Stimulated activated CD4-positive, alpha-beta T cell treated with anti-CD3 and anti-CD28 coated beads, TNF-alpha, amount 100 ng/mL, for 4 hours (primary cell): Measurements from ENCODE around the gene REV3L.
"Not testable (repeated sequence)": the region's sequence is repeated elsewhere in the genome, so short reads cannot be mapped to it uniquely, and the experiment has no call there.

Source experiments
- DNase-seq, 3 experiments: peaks; one replicate each; pipeline ENCODE4 v3.0.0-alpha.2; 2020; ENCODE audit warnings: low read depth in 3 of 3

Gene REV3L

GRCh38 chr6:111379302-111379701 is 103.7 kb downstream of the REV3L start:
- no peak for DNase-seq

GRCh38 chr6:111377558-111378120 is 105.4 kb downstream of the REV3L start:
- no peak for DNase-seq

GRCh38 chr6:111367393-111368088 is 115.5 kb downstream of the REV3L start:
- no peak for DNase-seq

- DNase-seq: peak in 1 of 3 experiments; percentile 1
Observed at GRCh38 chr6:111361648-111362047, 121.4 kb downstream of the REV3L start.

GRCh38 chr6:111358454-111358853 is 124.6 kb downstream of the REV3L start:
- DNase-seq: no peak

GRCh38 chr6:111357705-111358104 is 125.3 kb downstream of the REV3L start:
- no peak for DNase-seq

- no peak for DNase-seq
Observed at GRCh38 chr6:111356551-111356950, 126.5 kb downstream of the REV3L start.

GRCh38 chr6:111354758-111355555 is 128.1 kb downstream of the REV3L start:
- DNase-seq: no peak

GRCh38 chr6:111353912-111354462 is 129.0 kb downstream of the REV3L start:
- DNase-seq: no peak

- no peak for DNase-seq
Observed at GRCh38 chr6:111347589-111347988, 135.4 kb downstream of the REV3L start.

- no peak for DNase-seq
Observed at GRCh38 chr6:111342913-111343312, 140.1 kb downstream of the REV3L start.

GRCh38 chr6:111339294-111339693 is 143.7 kb downstream of the REV3L start:
- DNase-seq: no peak

GRCh38 chr6:111338843-111339242 is 144.2 kb downstream of the REV3L start:
- DNase-seq: no peak

GRCh38 chr6:111337829-111338236 is 145.2 kb downstream of the REV3L start:
- no peak for DNase-seq

- DNase-seq: no peak
Observed at GRCh38 chr6:111329882-111330633, 153.0 kb downstream of the REV3L start.

GRCh38 chr6:111326563-111326962 is 156.5 kb downstream of the REV3L start:
- no peak for DNase-seq

GRCh38 chr6:111322145-111322544 is 160.9 kb downstream of the REV3L start:
- no peak for DNase-seq

- not testable (repeated sequence) for DNase-seq
Observed at GRCh38 chr6:111307950-111308349, 175.1 kb downstream of the REV3L start.

GRCh38 chr6:111307275-111307858 is 175.7 kb downstream of the REV3L start:
- no peak for DNase-seq

- DNase-seq: no peak
Observed at GRCh38 chr6:111306104-111306888, 176.7 kb downstream of the REV3L start.

GRCh38 chr6:111301946-111302345 is 181.1 kb downstream of the REV3L start:
- no peak for DNase-seq
